ENCODE measurements around the gene ZFP14.

Gene ZFP14

DNA sequence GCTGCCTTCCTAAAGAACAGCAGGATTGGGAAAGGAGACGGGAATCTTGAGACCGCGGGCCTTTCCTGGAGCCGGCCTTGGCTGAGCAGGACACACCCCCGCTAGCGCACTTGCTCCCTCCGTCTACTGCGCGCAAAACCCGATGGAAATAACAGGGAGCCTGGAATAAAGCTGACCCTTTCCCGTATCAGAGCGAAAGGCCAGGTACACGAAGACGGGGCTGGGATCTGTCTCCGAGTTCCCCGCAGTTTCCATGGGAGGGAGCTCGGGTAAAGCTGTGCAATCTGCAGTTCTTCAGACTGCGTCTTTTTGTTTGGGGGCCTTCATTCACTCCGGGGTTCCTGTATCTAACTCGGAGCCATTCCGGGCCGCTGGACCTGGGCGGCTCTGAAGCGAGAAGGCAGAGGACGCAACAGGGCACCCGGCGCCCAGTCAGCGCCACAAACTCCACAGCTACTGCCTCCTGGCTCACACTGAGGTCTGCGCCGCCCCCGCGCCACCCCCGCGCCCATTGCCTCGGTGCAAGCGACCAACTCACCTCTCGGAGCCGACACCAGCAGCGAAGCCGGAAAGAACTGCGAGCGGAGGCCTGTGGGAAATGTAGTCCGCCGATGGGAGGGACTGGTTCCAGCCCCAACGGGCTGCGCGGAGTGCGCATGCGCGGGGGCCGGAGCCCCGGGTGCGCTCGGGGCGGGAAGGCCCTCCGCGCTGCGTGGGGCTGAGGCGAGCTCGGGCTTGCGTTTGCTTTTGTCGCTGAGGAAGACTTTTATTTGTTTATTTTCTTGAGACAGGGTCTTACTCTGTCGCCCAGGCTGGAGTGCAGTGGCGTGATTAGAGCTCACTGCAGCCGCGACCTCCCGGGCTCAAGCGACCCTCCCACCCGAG, at the start of gene ZFP14:
Gene ZFP14 (minus strand): TSS at position 577 of the 885 bp plus-strand sequence. CDS start 11,309 bp downstream, outside the sequence.
- peak; percentile 96 for DNase-seq

DNA sequence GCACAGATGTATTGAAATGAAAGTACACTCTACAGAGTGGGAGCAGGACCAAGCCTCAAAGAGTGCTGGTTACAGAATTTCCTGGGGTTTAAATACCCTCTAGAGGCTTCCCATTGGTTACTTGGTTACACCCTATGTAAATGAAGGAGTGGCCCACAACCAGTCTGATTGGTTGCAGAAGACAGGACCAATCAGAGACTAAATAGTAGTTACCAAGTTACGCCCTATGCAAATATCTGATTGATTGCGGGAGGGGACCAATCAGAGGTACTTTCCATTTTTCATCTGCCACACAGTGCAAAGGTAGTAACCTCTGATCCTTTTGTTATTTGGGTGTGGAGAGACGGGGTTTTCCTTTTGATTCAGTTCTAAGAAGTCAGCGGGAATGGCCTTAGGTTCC, 44.9 kb upstream of the ZFP14 start:
- DNase-seq: no peak

DNA sequence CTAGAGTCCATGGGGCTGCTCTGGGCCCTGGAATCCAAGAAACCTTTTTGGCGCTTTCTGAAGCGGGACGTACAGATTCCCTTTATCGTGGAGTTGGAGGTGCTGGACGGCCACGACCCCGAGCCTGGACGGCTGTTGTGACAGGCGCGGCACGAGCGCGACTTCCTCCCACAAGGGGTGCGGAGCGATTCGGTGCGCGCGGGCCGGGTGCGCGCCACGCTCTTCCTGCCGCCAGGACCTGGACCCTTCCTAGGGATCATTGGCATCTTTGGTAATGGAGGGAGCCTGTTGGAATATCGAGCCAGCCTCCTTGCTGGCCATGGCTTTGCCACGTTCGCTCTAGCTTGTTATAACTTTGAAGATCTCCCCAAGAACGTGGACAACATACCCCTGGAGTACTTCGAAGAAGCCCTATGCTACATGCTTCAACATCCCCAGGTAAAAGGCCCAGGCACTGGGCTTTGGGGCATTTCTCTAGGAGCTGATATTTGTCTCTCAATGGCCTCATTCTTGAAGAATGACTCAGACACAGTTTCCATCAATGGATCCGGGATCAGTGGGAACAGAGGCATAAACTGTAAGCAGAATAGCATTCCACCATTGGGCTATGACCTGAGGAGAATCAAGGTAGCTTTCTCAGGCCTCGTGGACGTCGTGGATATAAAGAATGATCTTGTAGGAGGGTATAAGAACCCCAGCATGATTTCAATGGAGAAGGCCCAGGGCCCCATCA, 42.9 kb upstream of the ZFP14 start:
- DNase-seq: no peak

DNA sequence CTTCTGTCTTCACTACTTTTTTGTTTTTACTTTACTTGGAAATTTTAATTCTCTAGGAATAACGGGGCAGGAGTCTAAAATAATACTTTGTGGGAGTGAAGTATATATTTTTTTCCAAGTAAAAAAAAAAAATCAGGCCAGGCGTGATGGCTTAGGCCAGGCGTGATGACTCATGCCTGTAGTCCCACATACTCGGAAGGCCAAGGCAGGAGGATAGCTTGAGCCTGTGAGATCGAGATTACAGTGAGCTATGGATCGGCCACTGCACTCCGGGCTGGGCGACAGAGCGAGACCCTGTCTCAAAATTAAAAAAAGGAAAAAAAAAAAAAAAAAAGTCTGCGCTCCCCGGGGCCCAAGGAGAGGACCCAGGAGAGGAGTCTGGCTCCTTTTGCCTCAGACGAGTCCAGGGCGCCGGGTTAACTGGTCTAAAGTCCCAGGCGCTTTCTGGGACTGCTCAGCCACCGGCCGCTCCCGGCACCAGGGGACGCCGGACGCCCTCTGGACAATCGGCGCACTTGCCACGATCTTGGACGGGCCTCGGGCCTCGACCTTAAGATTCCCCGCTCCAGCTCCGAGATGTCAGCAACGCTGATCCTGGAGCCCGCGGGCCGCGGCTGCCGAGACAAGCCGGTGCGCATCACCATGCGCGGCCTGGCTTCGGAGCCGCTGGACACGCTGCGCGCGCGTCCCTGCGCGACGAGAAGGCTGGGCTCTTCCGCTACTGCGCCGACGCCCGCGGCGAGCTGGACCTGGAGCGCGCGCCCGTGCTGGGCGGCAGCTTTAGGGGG, 42.2 kb upstream of the ZFP14 start:
- DNase-seq: no peak

DNA sequence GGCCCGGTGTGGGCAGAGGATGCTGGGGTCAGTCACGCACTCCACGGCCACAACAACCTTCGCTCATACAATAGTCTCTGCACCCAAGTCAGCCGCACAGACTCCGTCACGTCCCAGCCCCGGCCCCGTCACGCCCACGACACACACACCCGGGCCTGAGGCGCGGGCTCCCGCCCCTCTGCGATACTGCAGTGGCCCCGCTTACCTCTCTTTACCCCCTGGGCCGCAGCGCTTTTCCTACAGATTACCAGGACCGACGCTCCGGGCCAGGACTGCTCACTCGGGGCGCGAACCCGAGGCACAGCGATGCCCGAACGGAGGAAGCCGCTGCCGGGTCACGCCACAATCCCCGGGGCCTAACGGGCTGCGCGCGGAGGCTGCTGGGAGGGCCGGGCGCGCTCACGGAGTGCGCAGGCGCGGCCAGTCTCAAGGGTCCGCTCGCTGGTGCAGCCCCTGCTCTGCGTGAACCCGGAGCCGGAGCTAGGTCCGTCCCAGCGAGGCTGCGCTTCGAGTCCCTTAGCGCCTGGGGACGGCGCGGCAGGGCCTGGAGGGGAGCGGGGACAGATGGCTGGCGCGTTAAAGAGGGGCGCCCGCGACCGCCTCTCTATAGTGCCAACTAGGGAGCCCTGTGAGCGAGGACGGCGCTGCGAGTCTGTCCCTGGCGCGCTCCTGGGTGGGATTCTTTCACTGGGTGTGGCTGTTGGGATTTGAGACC, 39.4 kb upstream of the ZFP14 start, which contains the start of gene ZFP82:
Gene ZFP82 (minus strand): TSS at position 358 of the 715 bp plus-strand sequence. CDS start 8,855 bp downstream, outside the sequence.
- peak; percentile 82 for DNase-seq

DNA sequence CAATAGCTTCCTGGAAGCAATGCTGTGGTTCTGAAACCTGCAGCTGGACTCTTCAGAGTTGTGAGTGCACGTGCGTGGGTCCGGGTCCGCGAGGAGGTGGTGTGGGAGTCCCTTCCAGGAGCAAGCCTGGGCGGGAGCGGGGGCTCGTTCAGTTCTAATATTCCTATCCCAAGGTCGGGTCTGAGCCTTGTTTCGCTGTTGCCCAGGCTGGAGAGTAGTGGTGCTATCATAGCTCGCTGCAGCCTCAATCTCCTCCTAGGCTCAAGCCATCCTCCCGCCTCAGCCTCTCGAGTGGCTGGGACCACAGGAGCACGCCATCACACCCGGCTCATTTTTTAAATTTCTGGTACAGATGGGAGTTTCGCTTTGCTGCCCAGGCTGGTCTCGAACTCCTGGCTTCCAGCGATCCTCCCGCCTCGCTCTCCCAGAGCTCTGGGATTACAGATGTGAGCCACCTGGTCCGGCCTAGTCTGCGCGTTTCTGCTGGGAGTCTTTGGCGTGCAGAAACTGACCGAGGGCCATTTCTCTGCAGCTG, 38.8 kb upstream of the ZFP14 start:
- no peak for DNase-seq

DNA sequence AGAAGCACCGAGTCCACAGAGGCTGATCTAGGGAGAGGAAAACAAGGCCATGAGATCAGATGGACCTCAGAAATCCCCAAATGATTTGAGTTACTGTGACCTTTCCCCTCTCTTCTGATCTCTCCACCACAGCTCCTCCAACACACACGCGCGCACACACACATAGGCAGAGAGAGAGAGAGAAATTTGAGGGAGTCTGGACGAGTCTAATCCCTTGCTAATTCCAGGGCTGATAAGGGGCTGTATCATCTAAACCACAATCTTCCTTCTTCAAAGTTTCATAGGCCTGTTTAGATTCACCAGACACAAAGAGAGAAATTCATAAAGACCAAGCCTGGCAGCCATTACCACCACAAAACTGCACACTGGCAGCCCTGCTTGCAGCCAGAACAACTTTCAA, 30.8 kb upstream of the ZFP14 start:
- DNase-seq: no peak

DNA sequence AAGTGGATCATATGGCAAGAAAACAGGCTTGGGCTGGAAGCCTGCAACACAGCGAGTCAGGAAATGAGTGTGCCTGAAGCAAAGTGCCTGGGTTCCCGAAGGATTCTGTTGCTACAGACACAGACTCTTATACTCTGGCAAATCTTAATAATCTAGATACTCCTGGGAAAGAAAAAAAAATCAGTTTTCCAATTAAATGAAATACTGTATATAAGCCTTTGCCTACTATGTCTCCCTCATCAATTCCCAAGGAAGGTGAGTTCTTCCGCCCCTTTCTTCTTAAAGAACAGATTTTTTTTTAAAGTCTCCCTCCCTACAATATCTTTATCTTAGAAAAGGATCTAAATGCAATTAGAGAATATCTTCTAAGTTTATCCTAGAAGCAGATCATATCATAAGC, 29.1 kb upstream of the ZFP14 start:
- DNase-seq: no peak

DNA sequence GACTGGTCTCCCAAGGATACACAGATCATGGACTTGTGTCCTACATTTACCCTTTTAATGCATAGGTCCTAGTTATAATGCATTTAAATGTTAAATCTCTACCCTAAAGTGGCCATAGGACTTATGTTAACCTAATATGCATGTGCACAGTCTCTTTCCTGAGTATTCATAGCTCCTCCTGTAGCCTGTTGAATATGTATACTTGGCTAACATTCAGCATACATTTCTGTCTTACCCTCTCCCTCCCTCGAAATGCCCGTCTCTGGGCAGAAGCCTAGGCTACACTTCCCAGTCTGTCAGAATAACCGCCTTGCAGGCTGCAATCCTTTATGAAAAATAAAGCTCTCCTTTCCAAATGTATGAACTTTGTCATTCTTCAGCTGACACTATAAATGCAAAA, 25.5 kb upstream of the ZFP14 start:
- DNase-seq: no peak

DNA sequence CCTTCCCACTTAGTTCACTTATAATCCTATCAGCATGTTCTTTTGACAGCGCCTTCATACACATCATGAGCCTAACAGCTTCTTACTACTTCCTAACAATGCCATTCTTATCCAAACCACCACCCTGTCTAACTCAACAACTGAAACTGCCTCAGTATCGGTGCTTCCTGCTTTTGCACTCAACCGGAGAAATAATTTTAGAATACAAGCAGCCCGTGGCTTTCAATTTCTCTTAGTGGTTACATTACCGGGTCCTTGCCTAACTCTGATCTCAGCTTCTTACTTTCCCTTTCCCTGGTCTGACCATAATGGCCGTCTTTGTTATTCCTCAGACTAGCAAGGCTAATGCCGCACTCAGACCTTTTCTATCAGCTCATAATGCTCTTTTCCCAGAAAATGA, 22.5 kb upstream of the ZFP14 start:
- DNase-seq: no peak

DNA sequence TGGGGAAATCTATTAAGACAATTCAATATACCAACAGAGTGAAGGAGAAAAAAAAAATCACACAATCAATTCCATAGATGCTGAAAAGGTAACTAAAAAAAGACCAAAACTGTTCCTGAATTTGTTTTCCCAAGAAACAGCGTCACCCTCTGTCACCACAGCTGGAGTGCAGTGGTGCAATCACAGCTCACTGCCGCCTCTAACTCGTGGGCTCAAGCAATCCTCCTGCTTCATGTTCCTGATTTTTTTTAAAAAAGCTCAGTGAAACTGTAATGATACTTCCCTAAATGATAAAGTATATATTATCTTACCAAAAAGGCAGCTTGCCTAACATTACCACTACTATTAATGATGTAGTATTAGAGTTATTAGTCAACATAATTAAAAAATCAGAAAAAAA, 19.6 kb upstream of the ZFP14 start:
- no peak for DNase-seq

DNA sequence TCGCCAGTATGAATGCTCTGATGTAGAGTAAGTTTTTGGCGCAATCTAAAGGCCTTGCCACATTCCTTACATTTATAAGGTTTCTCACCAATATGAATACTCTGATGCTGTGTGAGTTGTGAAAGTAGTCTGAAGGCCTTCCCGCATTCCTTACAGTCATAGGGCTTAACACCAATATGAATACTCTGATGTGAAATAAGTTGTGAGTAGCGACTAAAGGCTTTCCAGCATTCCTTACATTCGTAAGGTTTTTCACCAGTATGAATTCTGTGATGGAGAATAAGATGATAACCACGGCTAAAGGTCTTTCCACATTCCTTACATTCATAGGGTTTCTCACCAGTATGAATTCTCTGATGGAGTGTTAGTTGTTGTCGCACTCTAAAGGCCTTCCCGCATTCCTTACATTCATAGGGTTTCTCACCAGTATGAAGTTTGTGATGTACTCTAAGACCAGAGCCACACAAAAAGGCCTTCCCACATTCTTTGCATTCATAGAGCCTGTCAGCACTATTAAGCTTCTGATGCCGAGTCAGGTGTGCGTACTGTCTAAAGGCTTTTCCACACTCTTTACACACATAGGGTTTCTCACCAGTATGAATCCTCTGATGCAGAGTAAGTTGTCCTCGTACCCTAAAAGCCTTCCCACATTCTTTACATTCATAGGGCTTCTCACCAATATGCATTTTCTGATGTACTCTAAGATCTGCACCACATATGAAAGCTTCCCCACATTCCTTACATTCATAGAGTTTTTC, 14.1 kb upstream of the ZFP14 start:
- DNase-seq: no peak

DNA sequence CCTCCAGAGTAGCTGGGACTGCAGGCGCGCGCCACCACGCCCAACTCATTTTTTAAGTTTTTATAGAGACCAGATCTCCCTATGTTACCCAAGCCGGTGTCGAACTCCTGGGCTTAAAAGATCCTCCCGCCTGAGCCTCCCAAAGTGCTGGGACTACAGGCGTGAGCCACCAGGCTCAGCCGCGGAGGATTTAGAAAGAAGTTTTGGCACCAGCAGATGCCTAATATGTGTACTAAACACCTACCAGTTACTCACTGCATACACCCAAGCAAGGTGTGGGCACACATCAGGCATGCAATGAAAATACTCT, 464 bp upstream of the ZFP14 start:
- DNase-seq: no peak

DNA sequence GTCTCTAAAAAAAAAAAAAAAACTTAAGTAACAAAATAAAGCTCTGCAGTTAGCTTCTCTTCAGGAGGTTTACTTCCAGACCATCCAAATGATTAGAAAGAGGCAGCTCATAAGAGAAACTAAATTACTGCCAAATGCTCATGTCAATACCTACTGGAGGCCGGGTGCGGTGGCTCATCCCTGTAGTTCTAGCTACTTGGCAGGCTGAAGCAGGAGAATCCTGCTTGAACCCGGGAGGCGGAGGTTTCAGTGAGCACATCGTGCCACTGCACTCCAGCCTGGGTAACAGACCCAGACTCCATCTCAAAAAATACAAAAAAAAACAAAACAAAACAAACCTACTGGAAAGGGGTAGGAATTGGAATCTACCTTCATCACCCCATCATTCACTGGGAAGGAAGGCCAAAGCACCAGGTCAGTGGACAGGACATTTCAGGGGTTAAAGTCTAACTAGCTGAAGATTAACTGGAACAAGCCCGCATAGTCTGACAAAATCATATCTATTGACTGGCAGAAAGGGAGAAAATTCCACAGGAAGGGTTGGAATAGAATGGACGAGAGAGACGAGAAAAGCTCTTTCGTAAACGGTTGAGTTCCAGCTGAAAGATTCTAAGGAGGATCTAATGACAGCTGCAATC, 1.3 kb downstream of the ZFP14 start:
- no peak for DNase-seq

DNA sequence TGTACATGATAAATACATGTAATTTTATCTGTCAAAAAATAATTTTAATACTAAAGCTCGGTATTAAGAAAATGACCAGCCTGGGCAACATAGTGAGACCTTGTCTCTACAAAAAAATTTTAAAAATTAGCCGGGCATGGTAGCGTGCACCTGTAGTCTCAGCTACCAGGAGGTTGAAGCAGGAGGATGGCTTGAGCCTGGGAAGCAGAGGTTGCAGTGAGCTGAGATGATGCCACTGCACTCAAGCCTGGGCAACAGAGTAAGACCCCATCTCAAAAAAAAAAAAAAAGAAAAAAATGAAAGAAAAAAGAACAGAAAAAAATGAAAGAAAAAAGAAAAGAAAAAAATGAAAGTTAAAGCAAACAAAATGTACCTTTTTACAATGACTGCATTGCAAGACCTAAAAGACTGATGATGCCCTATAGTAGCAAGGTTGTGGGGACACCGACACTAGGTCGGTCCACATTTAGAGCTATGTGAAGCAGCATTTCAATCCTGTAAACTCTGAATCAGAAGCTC, 5.3 kb downstream of the ZFP14 start:
- DNase-seq: no peak

DNA sequence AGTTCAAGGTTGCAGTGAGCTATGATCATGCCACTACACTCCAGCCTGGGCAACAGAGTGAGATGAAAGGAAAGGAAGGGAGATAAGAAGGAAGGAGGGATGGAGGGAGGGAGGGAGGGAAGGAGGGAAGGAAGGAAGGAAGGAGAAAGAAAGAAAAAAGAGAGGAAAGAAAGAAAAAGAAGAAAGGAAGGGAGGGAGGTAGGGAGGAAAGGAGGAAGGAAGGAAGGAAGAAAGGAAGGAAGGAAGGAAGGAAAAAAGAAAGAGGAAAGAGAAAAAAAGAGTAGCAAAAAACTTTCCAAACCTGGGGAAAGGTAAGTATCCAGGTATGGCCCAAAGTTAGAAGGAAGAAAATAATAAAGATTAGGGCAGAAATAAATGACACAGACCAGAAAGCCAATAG, 7.1 kb downstream of the ZFP14 start:
- DNase-seq: no peak

DNA sequence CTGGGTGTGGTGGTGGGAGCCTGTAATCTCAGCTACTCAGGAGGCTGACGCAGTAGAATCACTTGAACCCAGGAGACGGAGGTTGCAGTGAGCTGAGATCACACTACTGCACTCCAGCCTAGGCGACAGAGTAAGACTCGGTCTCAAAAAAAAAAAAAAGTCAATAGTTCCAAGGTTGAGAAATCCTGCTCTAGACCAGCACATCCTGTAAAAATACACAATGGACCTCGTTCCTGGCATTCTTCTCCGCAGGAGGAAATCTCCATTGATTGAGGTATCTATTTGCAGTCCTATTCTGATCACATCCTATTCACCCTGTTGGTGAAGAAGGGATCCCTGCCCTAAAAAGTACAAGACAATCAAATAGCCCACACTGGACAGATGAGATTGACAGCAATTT, 15.2 kb downstream of the ZFP14 start:
- DNase-seq: no peak

DNA sequence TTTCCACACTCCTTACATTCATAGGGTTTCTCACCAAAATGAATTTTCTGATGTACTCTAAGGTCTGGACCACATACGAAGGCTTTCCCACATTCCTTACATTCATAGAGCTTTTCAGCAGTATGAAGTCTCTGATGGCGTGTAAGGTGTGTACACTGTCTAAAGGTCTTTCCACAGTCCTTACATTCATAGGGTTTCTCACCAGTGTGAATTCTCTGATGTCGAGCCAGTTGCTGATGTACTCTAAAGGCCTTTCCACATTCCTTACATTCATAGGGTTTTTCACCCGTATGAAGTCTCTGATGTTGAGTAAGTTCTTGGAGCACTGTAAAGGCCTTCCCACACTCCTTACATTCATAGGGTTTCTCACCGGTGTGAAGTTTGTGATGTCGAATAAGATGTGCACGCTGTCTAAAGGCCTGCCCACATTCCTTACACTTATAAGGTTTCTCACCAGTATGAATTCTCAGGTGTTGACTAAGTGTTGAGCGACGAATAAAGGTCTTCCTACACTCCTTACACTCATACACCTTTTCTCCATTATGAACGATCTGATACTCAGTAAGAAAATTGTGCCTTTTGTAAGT, 38.1 kb downstream of the ZFP14 start:
- DNase-seq: no peak

DNA sequence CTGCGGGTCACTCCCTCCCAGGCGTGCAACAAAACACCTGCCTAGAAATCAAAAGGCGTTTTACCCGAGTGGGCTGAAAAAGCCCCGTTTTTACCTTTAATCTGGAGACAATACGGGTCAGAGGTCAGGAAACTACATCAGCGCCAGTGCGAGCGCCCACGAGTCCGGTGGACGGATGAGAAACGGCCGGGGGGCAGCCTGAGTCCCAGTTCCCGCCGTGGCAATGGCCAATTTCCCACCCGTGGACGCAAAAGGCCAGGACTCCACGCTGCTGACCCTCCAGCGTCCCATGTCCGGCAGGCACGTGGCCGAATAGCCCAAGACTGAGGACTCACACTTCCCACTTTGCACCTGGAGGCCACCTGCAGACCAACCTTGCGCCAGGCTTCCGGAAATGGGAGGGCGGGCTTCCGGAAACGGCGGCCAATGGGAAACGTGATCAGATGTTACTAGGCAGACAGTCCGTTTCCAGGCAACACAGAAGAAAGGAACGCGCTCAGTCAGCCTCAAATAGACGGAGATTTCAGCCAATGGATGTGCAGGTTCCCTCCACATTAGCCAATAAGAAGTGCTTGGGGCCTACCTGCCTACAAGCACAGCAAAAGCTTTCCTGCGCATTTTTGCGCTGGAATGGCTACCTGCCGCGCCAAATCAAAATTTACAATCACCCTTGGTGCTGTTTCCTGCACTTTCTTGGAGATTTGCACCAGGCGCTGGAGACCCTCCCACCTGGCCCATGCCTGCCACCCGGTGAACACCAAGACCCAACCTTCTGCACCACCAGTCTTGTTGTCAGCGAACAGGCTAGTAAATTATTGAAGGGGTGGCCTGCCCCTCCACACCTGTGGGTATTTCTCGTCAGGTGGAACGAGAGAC, 47.4 kb downstream of the ZFP14 start:
- peak; percentile 79 for DNase-seq

DNA sequence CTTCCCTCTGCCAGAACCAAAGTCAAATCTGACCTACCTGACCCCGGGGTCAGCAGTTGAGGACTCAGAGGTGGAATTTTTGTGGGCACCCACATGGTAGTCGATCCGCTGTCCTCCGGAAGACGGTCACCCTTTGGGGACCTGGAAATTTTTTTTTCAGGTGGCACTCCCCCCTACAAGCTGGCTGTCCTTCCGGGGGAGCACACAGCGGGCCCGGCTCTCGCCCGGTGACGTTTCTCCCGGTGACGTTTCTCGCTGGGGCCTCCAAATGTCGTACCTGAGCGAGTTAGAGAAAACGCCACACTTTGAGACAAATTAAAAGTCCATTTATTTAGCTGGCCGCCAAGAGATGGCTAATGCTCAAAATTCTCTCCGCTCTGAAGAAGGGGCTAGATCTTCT, 48.8 kb downstream of the ZFP14 start:
- DNase-seq: no peak
